ENCODE measurements around the gene EIF4A3.

The EIF4A3 gene

GRCh38 chr17:80132906-80133625 is 13.9 kb downstream of the EIF4A3 start:
- no peak for DNase-seq

GRCh38 chr17:80130992-80131391 is 15.9 kb downstream of the EIF4A3 start:
- no peak for DNase-seq

GRCh38 chr17:80129006-80129565 is 17.8 kb downstream of the EIF4A3 start:
- DNase-seq = no peak

- DNase-seq = no peak
Measured at GRCh38 chr17:80126449-80126715, 20.5 kb downstream of the EIF4A3 start.

GRCh38 chr17:80125656-80126448 is 21.1 kb downstream of the EIF4A3 start:
- DNase-seq = no peak

DNA sequence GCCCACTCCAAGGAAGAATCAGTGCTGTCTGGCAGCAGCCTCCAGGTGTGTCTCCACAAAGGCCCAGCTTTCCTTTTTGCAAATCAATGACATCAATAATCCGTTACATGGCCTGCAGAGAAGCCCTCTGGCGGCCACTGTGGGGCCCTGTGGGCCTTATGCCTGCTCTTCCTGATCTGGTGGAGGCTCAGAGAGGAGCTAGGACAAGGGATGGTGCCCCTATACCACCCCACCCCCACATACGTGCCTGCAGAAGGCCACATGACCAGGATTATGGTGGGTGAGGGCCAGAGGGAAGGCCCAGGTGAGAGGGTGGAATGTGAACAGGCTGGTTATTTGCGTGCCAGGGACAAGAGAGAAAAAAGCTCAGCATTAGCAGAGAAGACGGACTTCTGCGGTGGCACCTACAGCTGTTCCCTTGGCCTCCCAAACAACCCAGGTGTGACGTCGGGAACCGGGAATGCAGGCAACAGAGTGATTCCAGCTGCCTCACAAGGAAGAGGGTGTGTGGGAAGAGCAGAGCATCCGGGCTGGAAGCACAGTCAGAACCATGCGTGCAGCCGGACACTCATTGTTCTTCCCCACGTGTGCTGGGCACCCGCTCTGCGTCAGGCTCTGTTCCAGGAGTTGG is 22.5 kb downstream of the EIF4A3 start:
- DNase-seq = peak; percentile 22

- no peak for DNase-seq
Measured at GRCh38 chr17:80123791-80124190, 23.1 kb downstream of the EIF4A3 start.

DNA sequence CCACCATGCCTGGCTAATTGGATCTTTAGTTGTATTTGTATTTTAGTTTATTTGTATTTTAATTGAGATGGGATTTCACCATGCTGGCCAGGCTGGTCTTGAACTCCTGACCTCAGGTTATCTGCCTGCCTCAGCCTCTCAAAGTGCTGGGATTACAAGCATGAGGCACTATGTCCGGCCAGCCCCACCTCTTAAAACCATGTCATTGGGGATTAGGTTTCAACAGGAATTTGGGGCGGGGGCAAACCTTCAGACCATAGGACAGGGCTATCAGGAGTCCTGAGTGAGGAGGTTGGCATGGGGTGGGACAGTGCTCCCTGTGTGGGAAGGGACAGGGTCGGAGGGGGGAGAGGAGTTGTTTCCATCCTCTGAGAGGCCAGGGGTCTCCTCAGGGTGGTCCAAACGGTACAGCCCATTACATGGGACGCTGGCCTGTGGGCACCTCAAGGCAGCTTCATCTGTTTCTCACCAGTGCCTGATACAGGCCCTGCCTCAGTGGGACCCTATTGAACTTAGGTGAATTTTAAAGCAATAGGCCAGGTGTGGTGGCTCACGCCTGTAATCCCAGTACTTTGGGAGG is 23.9 kb downstream of the EIF4A3 start:
- DNase-seq = no peak

GRCh38 chr17:80122026-80122575 is 24.8 kb downstream of the EIF4A3 start:
- no peak for DNase-seq

- no peak for DNase-seq
Measured at GRCh38 chr17:80119839-80120238, 27.1 kb downstream of the EIF4A3 start.

- peak; percentile 78 for DNase-seq
Measured at GRCh38 chr17:80119271-80119791, 27.6 kb downstream of the EIF4A3 start.

- no peak for DNase-seq
Measured at GRCh38 chr17:80118601-80119270, 28.2 kb downstream of the EIF4A3 start.

DNA sequence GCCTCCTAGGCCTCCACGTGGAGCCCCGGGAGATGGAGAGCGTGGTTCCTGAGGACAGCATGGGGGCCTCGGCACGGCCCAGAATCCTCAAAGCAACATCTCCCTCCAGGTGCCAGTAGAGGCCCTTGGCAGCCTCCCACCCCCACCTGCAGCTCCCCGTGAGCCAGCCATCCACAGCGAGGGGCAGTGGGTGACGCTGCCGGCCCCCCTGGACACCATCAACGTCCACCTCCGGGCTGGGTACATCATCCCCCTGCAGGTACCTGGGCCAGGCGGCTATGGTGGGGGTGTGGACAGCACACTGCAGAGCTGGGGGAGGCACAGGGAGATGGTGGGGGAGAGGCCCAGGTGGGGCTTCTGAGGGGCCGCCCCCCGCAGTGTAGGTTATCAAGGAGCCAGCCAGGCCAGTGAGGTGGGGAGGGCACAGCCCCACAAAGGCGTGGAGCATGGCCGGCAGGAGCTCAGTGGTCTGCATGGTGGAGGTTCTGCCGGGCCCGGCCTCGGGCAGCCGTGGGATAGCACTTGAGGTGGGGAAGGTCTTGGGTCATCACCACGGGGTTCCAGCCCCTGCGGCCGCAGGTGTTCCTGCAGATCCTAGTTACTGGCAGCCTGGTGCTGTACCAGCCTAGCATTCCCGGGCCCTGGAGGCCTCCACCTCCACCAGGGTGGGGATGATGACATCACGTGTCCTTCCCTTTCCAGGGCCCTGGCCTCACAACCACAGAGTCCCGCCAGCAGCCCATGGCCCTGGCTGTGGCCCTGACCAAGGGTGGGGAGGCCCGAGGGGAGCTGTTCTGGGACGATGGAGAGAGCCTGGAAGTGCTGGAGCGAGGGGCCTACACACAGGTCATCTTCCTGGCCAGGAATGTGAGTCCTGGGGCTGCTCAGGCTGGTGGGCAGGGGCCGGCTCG is 29.2 kb downstream of the EIF4A3 start:
- no peak for DNase-seq

DNA sequence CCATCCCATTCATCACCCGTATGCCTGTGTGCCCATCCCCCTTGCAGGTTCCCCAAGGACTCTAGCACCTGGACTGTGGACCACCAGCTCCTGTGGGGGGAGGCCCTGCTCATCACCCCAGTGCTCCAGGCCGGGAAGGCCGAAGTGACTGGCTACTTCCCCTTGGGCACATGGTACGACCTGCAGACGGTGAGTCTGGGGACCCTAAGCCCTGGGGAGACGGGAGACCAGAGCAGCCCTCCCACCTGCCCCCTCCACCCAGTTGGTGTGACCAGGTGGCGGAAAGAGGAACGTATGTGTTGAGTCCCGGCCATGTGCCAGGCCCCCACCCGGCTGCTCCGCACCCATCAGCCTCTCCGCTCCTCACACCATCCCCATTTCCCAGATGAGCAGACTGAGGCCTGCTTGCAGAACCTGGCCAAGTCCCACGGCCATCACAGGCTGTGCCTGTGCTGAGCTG is 30.0 kb downstream of the EIF4A3 start:
- DNase-seq = no peak

GRCh38 chr17:80116276-80116920 is 30.5 kb downstream of the EIF4A3 start:
- DNase-seq = no peak

GRCh38 chr17:80115159-80115558 is 31.8 kb downstream of the EIF4A3 start:
- no peak for DNase-seq

GRCh38 chr17:80114758-80115157 is 32.2 kb downstream of the EIF4A3 start:
- DNase-seq = no peak

DNA sequence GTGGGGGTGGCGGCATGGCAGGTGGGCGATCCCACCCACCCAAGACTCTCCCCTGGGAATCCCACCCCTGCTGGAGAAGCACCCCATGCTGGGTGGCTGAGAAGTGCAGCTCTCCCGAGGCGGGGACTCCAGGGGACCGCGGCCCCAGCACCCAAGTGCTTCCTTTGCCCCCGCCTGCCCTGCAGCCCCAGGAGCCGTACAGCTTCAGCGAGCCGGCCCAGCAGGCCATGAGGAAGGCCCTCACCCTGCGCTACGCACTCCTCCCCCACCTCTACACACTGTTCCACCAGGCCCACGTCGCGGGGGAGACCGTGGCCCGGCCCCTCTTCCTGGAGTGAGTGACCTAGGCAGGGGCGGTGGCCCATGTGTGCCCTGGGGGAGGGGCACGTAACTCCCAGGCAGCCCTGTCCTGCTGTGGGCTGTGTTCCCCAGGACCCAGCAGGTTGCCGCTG is 33.9 kb downstream of the EIF4A3 start:
- DNase-seq = no peak

DNA sequence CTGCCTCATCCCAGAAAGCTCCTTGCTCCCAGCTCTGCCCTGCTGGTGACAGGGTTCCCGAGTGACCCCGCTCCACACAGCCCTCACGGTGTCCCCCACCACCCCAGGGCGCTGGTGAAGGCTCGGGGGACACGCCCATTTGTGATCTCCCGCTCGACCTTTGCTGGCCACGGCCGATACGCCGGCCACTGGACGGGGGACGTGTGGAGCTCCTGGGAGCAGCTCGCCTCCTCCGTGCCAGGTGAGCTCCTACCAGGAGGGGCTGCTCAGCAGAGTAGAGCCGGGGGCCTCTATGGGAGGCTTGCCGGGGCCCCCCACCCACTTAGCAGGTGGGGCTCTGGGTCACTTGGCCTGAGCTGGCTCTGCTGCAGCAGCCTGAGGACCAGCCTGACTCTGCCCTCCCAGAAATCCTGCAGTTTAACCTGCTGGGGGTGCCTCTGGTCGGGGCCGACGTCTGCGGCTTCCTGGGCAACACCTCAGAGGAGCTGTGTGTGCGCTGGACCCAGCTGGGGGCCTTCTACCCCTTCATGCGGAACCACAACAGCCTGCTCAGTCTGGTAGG is 34.4 kb downstream of the EIF4A3 start:
- DNase-seq = no peak
